ENCODE results near the gene BTBD19.
"Not testable (repeated sequence)": the region's sequence is repeated elsewhere in the genome, so short reads cannot be mapped to it uniquely, and the experiment has no call there.

DNA sequence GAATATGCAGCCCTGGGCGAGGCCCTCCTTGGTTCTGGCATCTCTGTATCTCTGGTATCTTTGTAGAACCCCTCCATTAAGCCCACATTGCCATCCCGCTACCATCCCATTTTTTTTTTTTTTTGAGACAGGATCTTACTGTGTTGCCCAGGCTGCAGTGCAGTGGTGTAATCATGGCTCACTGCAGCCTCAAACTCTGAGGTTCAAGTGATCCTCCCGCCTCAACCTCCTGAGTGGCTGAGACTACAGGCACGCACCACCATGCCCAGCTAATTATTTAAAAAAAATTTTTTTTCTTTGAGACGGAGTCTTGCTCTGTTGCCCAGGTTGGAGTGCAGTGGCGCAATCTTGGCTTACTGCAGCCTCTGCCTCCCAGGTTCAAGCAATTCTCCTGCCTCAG, 16.1 kb downstream of the BTBD19 start:
- TF ChIP-seq, protein P1, sequence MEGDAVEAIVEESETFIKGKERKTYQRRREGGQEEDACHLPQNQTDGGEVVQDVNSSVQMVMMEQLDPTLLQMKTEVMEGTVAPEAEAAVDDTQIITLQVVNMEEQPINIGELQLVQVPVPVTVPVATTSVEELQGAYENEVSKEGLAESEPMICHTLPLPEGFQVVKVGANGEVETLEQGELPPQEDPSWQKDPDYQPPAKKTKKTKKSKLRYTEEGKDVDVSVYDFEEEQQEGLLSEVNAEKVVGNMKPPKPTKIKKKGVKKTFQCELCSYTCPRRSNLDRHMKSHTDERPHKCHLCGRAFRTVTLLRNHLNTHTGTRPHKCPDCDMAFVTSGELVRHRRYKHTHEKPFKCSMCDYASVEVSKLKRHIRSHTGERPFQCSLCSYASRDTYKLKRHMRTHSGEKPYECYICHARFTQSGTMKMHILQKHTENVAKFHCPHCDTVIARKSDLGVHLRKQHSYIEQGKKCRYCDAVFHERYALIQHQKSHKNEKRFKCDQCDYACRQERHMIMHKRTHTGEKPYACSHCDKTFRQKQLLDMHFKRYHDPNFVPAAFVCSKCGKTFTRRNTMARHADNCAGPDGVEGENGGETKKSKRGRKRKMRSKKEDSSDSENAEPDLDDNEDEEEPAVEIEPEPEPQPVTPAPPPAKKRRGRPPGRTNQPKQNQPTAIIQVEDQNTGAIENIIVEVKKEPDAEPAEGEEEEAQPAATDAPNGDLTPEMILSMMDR (conservative IDR thresholded peaks at IDR 0.05 in 1 of 2, IDR thresholded peaks at IDR 0.05 in 1 of 2; ENCODE audit: extremely low read depth in 1 of 2, insufficient read depth in 1 of 2, low read depth in 1 of 2, low read length in 2 of 2): not testable (repeated sequence)
- TF ChIP-seq EZH2 (IDR thresholded peaks at IDR 0.05; ENCODE audit: borderline replicate concordance, low read length): not testable (repeated sequence)

Data from mammary epithelial cell (primary cell).